ENCODE data around the gene PRICKLE1. TPM values are rescaled to one million over a fixed set of nuclear protein-coding genes. Genes with fewer than 3 reads are reported as not detected.

Gene PRICKLE1
- total and polyA plus RNA-seq, 2 of the 4 experiments (the other 2 are of a cell fraction): 21.3 to 21.7 TPM

GRCh38 chr12:42608196-42608825 is 18.8 kb upstream of the PRICKLE1 start:
- Histone ChIP-seq H2BK15ac (ENCODE audit: low read depth, low read length) (no peak overlapping the region), H3K27me3 (ENCODE audit: control insufficient read depth, insufficient read depth, low read length) (peaks cover 7% of the 10 kb centered on the region; the same call in 1 of the 2 replicates), H3K79me1 (ENCODE audit: low read depth in 1 of 2, low read length in 2 of 2) (no peaks in the 10 kb centered on the region), H2AK9ac (replicated peaks; ENCODE audit: low read depth, low read length, poor library complexity) (no peak overlapping the region), H2BK120ac (ENCODE audit: low read depth, low read length) (no peak overlapping the region), H3K23ac (ENCODE audit: low read depth, low read length) (no peak overlapping the region), H3K18ac (ENCODE audit: low read depth, low read length) (no peak overlapping the region), H4K91ac (ENCODE audit: insufficient read depth, low read depth, low read length) (no peak overlapping the region), H2BK20ac (ENCODE audit: low read depth, low read length) (no peak overlapping the region), H3K9me3 (ENCODE audit: control insufficient read depth, insufficient read depth, low read length) (no peaks in the 10 kb centered on the region), H3K4me1 (ENCODE audit: control insufficient read depth, insufficient read depth, low read length) (peaks cover 3% of the 10 kb centered on the region; the same call in 1 of the 2 replicates), H3K9me1 (ENCODE audit: insufficient read depth, low read length) (no peaks in the 10 kb centered on the region), H3K4me2 (ENCODE audit: low read depth, low read length) (no peak overlapping the region), H3K14ac (replicated peaks; ENCODE audit: low read depth, low read length) (no peak overlapping the region), H2AFZ (replicated peaks; ENCODE audit: low read length, poor library complexity) (no peak overlapping the region), H4K5ac (ENCODE audit: low read depth, low read length) (no peak overlapping the region), H2AK5ac (ENCODE audit: low read depth, low read length) (no peak overlapping the region), H3K4me3 (ENCODE audit: insufficient read depth, low read depth, low read length) (no peak overlapping the region), H3K56ac (ENCODE audit: extremely low read depth, insufficient read depth, low read length) (no peak overlapping the region), H4K20me1 (ENCODE audit: insufficient read depth, low read length) (no peaks in the 10 kb centered on the region), H2BK5ac (ENCODE audit: low read depth, low read length, poor library complexity, severe bottlenecking) (no peak overlapping the region), H3K4ac (ENCODE audit: low read depth, low read length) (no peak overlapping the region), H4K8ac (ENCODE audit: low read depth in 2 of 2, low read length in 2 of 2) (no peak overlapping the region), H3K36me3 (ENCODE audit: control insufficient read depth, insufficient read depth, low read length) (no peaks in the 10 kb centered on the region), H3K9ac (ENCODE audit: low read depth, low read length) (no peak overlapping the region), H3K27ac (ENCODE audit: insufficient read depth, low read length) (no peak overlapping the region)
- TF ChIP-seq ELK1 (IDR thresholded peaks at IDR 0.05; ENCODE audit: borderline replicate concordance, low read depth, low read length) (no peak), POLR2A (IDR thresholded peaks at IDR 0.05; ENCODE audit: low read depth, low read length) (no peak), MAZ (IDR thresholded peaks at IDR 0.05; ENCODE audit: borderline replicate concordance, low read depth, low read length) (no peak)
- dilution Hi-C loops (cut with HindIII; ENCODE audit: low sequenced_read_pairs, unreplicated experiment): no loop called here
- intact Hi-C loops (cut with micrococcal nuclease): loop anchor here (5.0 kb wide), 1 partner anchor 44 kb away; no protein-coding TSS in a partner anchor
- DNase-seq (no peak), ATAC-seq (ENCODE audit: low read depth) (no peak)
- ChIA-PET CTCF (no interaction called here), POLR2A (ENCODE audit: unreplicated experiment) (no interaction called here)
- WGBS, 2 experiments (ENCODE audit: extremely low coverage in 2 of 2, insufficient read length in 1 of 2): no CpG with 5 or more reads among the region's 11 CpGs
- BruUV-seq (replicated peaks): no TSS peak
- in situ Hi-C loops (cut with MboI; ENCODE audit: low sequenced_read_pairs): no loop called here
